ENCODE data around the gene ATRAID. TPM values are rescaled to one million over a fixed set of nuclear protein-coding genes. Genes with fewer than 3 reads are reported as not detected.

Gene ATRAID
- total and polyA plus RNA-seq, 10 of the 15 experiments (the other 5 are each of a cell fraction or from before 2014, with no cell fraction given) = 65.6 to 180 (median 120) TPM

DNA sequence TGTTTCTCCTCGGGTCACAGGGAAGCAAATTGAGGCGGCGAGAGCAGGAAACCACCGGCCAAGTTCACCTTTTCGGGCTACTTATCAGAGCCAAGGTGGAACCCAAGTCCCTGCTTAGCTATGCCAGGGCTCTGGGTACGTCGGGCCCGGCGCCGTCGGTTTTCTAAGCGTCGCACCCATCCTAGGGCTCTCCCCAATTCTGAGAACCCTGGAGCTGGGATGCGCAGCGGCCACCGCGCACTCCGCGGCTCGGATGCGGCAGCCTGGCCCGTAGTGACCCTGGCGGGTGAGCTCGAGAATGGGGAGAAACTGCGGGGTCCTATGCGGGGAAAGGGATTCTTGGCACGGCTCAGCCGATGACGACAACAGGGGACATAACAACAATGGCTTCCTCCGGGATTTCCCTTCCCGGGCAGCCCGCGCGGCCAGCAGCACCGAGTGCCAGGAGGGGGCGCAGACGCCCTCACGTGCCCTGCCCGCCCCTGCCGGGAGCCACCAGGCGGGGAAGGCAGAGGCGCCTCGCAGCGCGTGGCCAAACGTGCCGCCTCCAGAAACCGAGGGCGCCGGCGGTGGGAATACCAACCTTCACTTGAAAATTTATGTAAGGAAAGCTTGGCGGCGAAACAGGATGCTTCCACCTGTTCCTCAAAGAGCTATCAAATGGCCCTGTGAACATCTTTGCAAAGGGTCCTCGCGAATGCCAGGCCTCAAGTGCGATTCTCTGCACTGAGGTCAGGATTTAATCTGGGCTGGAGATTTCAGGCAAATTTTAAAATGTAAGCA lies 53.1 kb downstream of the ATRAID start:
- DNase-seq (ENCODE audit: low read depth, low spot score) (no peak), ATAC-seq (peak; percentile 80), FAIRE-seq (no peak)
- peak overlapping the region; percentile 79 for H2AFZ ChIP-seq (ENCODE audit: control insufficient read depth, low read depth, low read length)
- ChIA-PET SMC1A (ENCODE audit: uncharacterized antibody, unreplicated experiment) (interaction anchor here (1.6 to 4.2 kb wide), 2 partner anchors 14 to 38 kb away, joined by 3 to 20 read pairs; no protein-coding TSS in a partner anchor), RAD21 (ENCODE audit: unreplicated experiment) (interaction anchor here (1.9 to 3.6 kb wide), 2 partner anchors 8 to 15 kb away, joined by 5 to 16 read pairs; no protein-coding TSS in a partner anchor), POLR2A (interaction anchor here (0.9 kb wide), 1 partner anchor 625 kb away, joined by 3 read pairs; the partner anchor contains the start of genes BABAM2 and RBKS), CTCF (interaction anchor here (0.7 to 7.9 kb wide), 8 partner anchors 9 to 419 kb away, joined by 3 to 52 read pairs (median 5); no protein-coding TSS in a partner anchor)
- WGBS (ENCODE audit: insufficient coverage, insufficient replicate concordance, low lambda C conversion rate, missing lambda C conversion rate) = 6% methylated on average over 56 of the region's 56 CpGs
- peaks cover 18% of the 10 kb centered on the region for H3K4me1 ChIP-seq (ENCODE audit: control insufficient read depth, insufficient read depth, low read length)
- H3K4me3 ChIP-seq = peak overlapping the region; percentile 76
- in situ Hi-C loops (cut with MboI) (no loop called here), intact Hi-C loops (cut with micrococcal nuclease; ENCODE audit: unreplicated experiment) (no loop called here)
- H4K20me1 ChIP-seq (ENCODE audit: control insufficient read depth, insufficient read depth) = no peaks in the 10 kb centered on the region
- no peaks in the 10 kb centered on the region for H3K79me2 ChIP-seq (ENCODE audit: control insufficient read depth, insufficient read depth, low read length)
- no peak overlapping the region for H3K27ac ChIP-seq (ENCODE audit: control insufficient read depth, insufficient read depth)
- H3K4me2 ChIP-seq (ENCODE audit: control insufficient read depth, insufficient read depth) = peak overlapping the region; percentile 98
- H3K9ac ChIP-seq (ENCODE audit: control insufficient read depth, insufficient read depth, low read length) = peak overlapping the region; percentile 16; the same call in 1 of the 2 replicates
- no TSS peak for BruUV-seq (replicated peaks)
- peaks cover 23 to 41% of the 10 kb centered on the region in 2 experiments for H3K27me3 ChIP-seq (replicated peaks in 1 of 2; ENCODE audit: control insufficient read depth in 2 of 2, insufficient read depth in 2 of 2, low read length in 1 of 2)
- H3K36me3 ChIP-seq (ENCODE audit: control insufficient read depth in 2 of 2, insufficient read depth in 2 of 2, low read length in 1 of 2) = no peaks in the 10 kb centered on the region
- no peaks in the 10 kb centered on the region for H3K9me3 ChIP-seq (replicated peaks; ENCODE audit: control insufficient read depth, insufficient read depth, low read length)
- TF ChIP-seq MTA2 (IDR thresholded peaks at IDR 0.05; ENCODE audit: low read depth) (no peak), SMC3 (IDR thresholded peaks at IDR 0.05; ENCODE audit: borderline replicate concordance, low read length) (peak; percentile 21; the same call in 1 of the 2 replicates), NR2F1 (conservative IDR thresholded peaks at IDR 0.05) (0 out of 2 replicates have a peak, but pooled peaks have one; percentile 24), HDAC6 (IDR thresholded peaks at IDR 0.05; ENCODE audit: unreplicated experiment) (peak; percentile 88), ZNF24 (IDR thresholded peaks at IDR 0.05) (no peak), BHLHE40 (IDR thresholded peaks at IDR 0.05; ENCODE audit: borderline replicate concordance in 1 of 2, low read depth in 2 of 2, low read length in 1 of 2) (peak; percentile 98), YY1 (IDR thresholded peaks at IDR 0.05; ENCODE audit: low read depth, low read length) (peak; percentile 87), POLR2A (IDR thresholded peaks at IDR 0.05; ENCODE audit: low read depth, low read length) (no peak), MYC (IDR thresholded peaks at IDR 0.05; ENCODE audit: insufficient read depth, insufficient read length, insufficient replicate concordance, low read length, severe bottlenecking) (no peak), KDM1A (IDR thresholded peaks at IDR 0.05; ENCODE audit: borderline replicate concordance) (no peak), IKZF2 (IDR thresholded peaks at IDR 0.05) (peak; percentile 17 to 38; a peak in 1 of 4 replicates), TCF3 (IDR thresholded peaks at IDR 0.05; ENCODE audit: borderline replicate concordance, insufficient read depth, low read depth, low read length) (0 out of 2 replicates have a peak, but pooled peaks have one; percentile 26), BMI1 (IDR thresholded peaks at IDR 0.05; ENCODE audit: borderline replicate concordance) (no peak)
- TF ChIP-seq, protein P1, sequence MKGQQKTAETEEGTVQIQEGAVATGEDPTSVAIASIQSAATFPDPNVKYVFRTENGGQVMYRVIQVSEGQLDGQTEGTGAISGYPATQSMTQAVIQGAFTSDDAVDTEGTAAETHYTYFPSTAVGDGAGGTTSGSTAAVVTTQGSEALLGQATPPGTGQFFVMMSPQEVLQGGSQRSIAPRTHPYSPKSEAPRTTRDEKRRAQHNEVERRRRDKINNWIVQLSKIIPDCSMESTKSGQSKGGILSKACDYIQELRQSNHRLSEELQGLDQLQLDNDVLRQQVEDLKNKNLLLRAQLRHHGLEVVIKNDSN (IDR thresholded peaks at IDR 0.05; ENCODE audit: borderline replicate concordance, extremely low read length, insufficient read depth, low read depth, low read length) = peak; percentile 69
- TF ChIP-seq, protein P2, sequence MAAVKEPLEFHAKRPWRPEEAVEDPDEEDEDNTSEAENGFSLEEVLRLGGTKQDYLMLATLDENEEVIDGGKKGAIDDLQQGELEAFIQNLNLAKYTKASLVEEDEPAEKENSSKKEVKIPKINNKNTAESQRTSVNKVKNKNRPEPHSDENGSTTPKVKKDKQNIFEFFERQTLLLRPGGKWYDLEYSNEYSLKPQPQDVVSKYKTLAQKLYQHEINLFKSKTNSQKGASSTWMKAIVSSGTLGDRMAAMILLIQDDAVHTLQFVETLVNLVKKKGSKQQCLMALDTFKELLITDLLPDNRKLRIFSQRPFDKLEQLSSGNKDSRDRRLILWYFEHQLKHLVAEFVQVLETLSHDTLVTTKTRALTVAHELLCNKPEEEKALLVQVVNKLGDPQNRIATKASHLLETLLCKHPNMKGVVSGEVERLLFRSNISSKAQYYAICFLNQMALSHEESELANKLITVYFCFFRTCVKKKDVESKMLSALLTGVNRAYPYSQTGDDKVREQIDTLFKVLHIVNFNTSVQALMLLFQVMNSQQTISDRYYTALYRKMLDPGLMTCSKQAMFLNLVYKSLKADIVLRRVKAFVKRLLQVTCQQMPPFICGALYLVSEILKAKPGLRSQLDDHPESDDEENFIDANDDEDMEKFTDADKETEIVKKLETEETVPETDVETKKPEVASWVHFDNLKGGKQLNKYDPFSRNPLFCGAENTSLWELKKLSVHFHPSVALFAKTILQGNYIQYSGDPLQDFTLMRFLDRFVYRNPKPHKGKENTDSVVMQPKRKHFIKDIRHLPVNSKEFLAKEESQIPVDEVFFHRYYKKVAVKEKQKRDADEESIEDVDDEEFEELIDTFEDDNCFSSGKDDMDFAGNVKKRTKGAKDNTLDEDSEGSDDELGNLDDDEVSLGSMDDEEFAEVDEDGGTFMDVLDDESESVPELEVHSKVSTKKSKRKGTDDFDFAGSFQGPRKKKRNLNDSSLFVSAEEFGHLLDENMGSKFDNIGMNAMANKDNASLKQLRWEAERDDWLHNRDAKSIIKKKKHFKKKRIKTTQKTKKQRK (IDR thresholded peaks at IDR 0.05; ENCODE audit: low read depth, low read length) = no peak
- TF ChIP-seq, protein P3, sequence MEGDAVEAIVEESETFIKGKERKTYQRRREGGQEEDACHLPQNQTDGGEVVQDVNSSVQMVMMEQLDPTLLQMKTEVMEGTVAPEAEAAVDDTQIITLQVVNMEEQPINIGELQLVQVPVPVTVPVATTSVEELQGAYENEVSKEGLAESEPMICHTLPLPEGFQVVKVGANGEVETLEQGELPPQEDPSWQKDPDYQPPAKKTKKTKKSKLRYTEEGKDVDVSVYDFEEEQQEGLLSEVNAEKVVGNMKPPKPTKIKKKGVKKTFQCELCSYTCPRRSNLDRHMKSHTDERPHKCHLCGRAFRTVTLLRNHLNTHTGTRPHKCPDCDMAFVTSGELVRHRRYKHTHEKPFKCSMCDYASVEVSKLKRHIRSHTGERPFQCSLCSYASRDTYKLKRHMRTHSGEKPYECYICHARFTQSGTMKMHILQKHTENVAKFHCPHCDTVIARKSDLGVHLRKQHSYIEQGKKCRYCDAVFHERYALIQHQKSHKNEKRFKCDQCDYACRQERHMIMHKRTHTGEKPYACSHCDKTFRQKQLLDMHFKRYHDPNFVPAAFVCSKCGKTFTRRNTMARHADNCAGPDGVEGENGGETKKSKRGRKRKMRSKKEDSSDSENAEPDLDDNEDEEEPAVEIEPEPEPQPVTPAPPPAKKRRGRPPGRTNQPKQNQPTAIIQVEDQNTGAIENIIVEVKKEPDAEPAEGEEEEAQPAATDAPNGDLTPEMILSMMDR (IDR thresholded peaks at IDR 0.05 in 2 of 3, conservative IDR thresholded peaks at IDR 0.05 in 1 of 3; ENCODE audit: control insufficient read depth in 2 of 3, extremely low read depth in 1 of 3, insufficient read depth in 1 of 3, low read depth in 3 of 3, low read length in 3 of 3) = peak; percentile 35 to 65 (median 62); a peak in 4 of 6 replicates

All from GM12878 (cell line).